ENCODE measurements around the gene PLA2G5. TPM values are rescaled to one million over a fixed set of nuclear protein-coding genes. Genes with fewer than 3 reads are reported as not detected.
A peak's percentile ranks its signal among the peaks of the same experiment; 100 is the strongest.

The PLA2G5 gene
- total and polyA plus RNA-seq, 2 of the 4 experiments (the other 2 are of a cell fraction), result not detected

DNA sequence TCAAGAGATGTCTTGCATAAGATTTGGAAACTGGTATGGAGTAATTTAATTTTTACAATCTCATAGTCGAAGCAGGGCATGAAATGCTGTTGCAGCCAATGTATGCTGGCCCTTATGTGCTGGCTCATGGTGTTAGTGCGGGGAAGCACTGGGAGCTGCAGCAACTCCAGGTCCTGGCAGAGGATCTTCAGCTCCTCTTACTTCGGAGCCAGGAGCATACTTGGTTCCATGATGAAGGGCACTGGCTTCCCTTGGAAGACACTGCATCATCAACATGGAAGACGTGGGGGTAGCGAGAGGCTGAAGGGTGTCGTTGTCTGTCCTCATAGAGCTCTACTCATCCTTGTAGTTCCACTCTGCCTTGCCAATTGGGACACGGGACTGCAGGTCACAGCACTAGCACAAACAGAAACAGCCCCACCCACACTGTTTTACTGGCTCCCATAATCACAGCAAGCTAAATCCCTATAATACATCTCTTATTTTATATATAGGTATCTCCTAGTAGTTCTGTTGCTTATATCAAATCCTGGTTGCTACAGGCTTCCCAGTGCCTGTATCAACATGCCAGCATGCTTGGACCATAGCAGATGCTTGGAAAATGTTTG lies 26.9 kb downstream of the PLA2G5 start:
- no peak overlapping the region for H3K4me2 ChIP-seq (ENCODE audit: low read depth, low read length)
- H2AFZ ChIP-seq (replicated peaks; ENCODE audit: low read length, poor library complexity), result no peak overlapping the region
- H2BK120ac ChIP-seq (ENCODE audit: low read depth, low read length), result no peak overlapping the region
- H4K8ac ChIP-seq (ENCODE audit: low read depth in 2 of 2, low read length in 2 of 2), result no peak overlapping the region
- no peaks in the 10 kb centered on the region for H3K36me3 ChIP-seq (ENCODE audit: control insufficient read depth, insufficient read depth, low read length)
- no peak overlapping the region for H2AK5ac ChIP-seq (ENCODE audit: low read depth, low read length)
- no peak overlapping the region for H4K5ac ChIP-seq (ENCODE audit: low read depth, low read length)
- H3K18ac ChIP-seq (ENCODE audit: low read depth, low read length), result no peak overlapping the region
- no peak overlapping the region for H3K9ac ChIP-seq (ENCODE audit: low read depth, low read length)
- peak overlapping the region; percentile 44 for H2AK9ac ChIP-seq (replicated peaks; ENCODE audit: low read depth, low read length, poor library complexity)
- no peak overlapping the region for H2BK15ac ChIP-seq (ENCODE audit: low read depth, low read length)
- peaks cover 32% of the 10 kb centered on the region for H3K27me3 ChIP-seq (ENCODE audit: control insufficient read depth, insufficient read depth, low read length)
- H2BK5ac ChIP-seq (ENCODE audit: low read depth, low read length, poor library complexity, severe bottlenecking), result no peak overlapping the region
- no peaks in the 10 kb centered on the region for H4K20me1 ChIP-seq (ENCODE audit: insufficient read depth, low read length)
- H3K79me1 ChIP-seq (ENCODE audit: low read depth in 1 of 2, low read length in 2 of 2), result no peaks in the 10 kb centered on the region
- 86% methylated on average over 1 of the region's 7 CpGs; no CpG with 5 or more reads in 1 of the 2 experiments for WGBS, 2 experiments (ENCODE audit: extremely low coverage in 2 of 2, insufficient read length in 1 of 2)
- no peak overlapping the region for H3K4me3 ChIP-seq (ENCODE audit: insufficient read depth, low read depth, low read length)
- intact Hi-C loops (cut with micrococcal nuclease) (no loop called here), dilution Hi-C loops (cut with HindIII; ENCODE audit: low sequenced_read_pairs, unreplicated experiment) (no loop called here), in situ Hi-C loops (cut with MboI; ENCODE audit: low sequenced_read_pairs) (no loop called here)
- no peaks in the 10 kb centered on the region for H3K9me3 ChIP-seq (ENCODE audit: control insufficient read depth, insufficient read depth, low read length)
- H3K4me1 ChIP-seq (ENCODE audit: control insufficient read depth, insufficient read depth, low read length), result no peaks in the 10 kb centered on the region
- POLR2A ChIA-PET (ENCODE audit: unreplicated experiment), result no interaction called here
- H3K27ac ChIP-seq (ENCODE audit: insufficient read depth, low read length), result no peak overlapping the region
- H4K91ac ChIP-seq (ENCODE audit: insufficient read depth, low read depth, low read length), result no peak overlapping the region
- CTCF ChIA-PET, result no interaction called here
- H3K14ac ChIP-seq (replicated peaks; ENCODE audit: low read depth, low read length), result no peak overlapping the region
- ATAC-seq (ENCODE audit: low read depth) (no peak), DNase-seq (no peak)
- TF ChIP-seq POLR2A (IDR thresholded peaks at IDR 0.05; ENCODE audit: low read depth, low read length) (no peak), NFE2L2 (IDR thresholded peaks at IDR 0.05; ENCODE audit: low read depth, low read length) (no peak), RCOR1 (IDR thresholded peaks at IDR 0.05; ENCODE audit: insufficient replicate concordance, low read length) (no peak), MAFK (IDR thresholded peaks at IDR 0.05; ENCODE audit: low read depth, low read length) (no peak), BHLHE40 (IDR thresholded peaks at IDR 0.05; ENCODE audit: low read depth, low read length) (no peak)
- no peak overlapping the region for H3K4ac ChIP-seq (ENCODE audit: low read depth, low read length)
- no TSS peak for BruUV-seq (replicated peaks)
- no peaks in the 10 kb centered on the region; the same call in 1 of the 2 replicates for H3K9me1 ChIP-seq (ENCODE audit: insufficient read depth, low read length)
- H3K23ac ChIP-seq (ENCODE audit: low read depth, low read length), result no peak overlapping the region
- H3K56ac ChIP-seq (ENCODE audit: extremely low read depth, insufficient read depth, low read length), result no peak overlapping the region
- no peak overlapping the region for H2BK20ac ChIP-seq (ENCODE audit: low read depth, low read length)

Measured in IMR-90 (cell line).